HEK293 (cell line): ENCODE data around the gene NTSR1.

ENCODE experiments used
- FEZF1 ChIP-seq: fragments of 450-650 bp; formaldehyde crosslinking; IDR thresholded peaks from 2 replicates; pipeline ENCODE4 v1.5.1; 2016; ENCODE audit warnings: missing biosample characterization, missing genetic modification characterization
- KLF16 ChIP-seq: fragments of 450-650 bp; formaldehyde crosslinking; IDR thresholded peaks from 2 replicates; pipeline ENCODE4 v1.5.1; 2017; ENCODE audit warnings: missing biosample characterization, missing genetic modification characterization
- PRDM1 ChIP-seq: fragments of 450-650 bp; formaldehyde crosslinking; IDR thresholded peaks from 2 replicates; pipeline ENCODE4; 2016; ENCODE audit warnings: missing biosample characterization, missing genetic modification characterization
- REPIN1 ChIP-seq: fragments of 450-650 bp; formaldehyde crosslinking; IDR thresholded peaks from 2 replicates; pipeline ENCODE4 v1.5.1; 2017; ENCODE audit warnings: missing biosample characterization, missing genetic modification characterization, low read depth
- YY1 ChIP-seq: fragments of 450-650 bp; formaldehyde crosslinking; IDR thresholded peaks from 2 replicates; pipeline ENCODE4 v1.5.1; 2018; ENCODE audit warnings: missing biosample characterization, missing genetic modification characterization
- ZBTB8A ChIP-seq: fragments of 450-650 bp; formaldehyde crosslinking; IDR thresholded peaks from 2 replicates; pipeline ENCODE4 v1.5.1; 2016; ENCODE audit warnings: missing biosample characterization, missing genetic modification characterization
- ZNF24 ChIP-seq: fragments of 450-650 bp; formaldehyde crosslinking; IDR thresholded peaks from 2 replicates; pipeline ENCODE4 v1.5.1; 2016; ENCODE audit warnings: missing biosample characterization, missing genetic modification characterization
- ZNF324 ChIP-seq: fragments of 450-650 bp; formaldehyde crosslinking; IDR thresholded peaks from 2 replicates; pipeline ENCODE4 v1.5.1; 2016; ENCODE audit warnings: missing biosample characterization, missing genetic modification characterization
- ZNF354C ChIP-seq: fragments of 450-650 bp; formaldehyde crosslinking; IDR thresholded peaks from 2 replicates; pipeline ENCODE4 v1.5.1; 2016; ENCODE audit warnings: missing biosample characterization, missing genetic modification characterization, low read depth, borderline replicate concordance
- TF ChIP-seq, protein P1 (sequence below): fragments of 450-650 bp; formaldehyde crosslinking; IDR thresholded peaks from 2 replicates; pipeline ENCODE4 v1.5.1; 2016; ENCODE audit warnings: missing biosample characterization, missing genetic modification characterization
- TF ChIP-seq, protein P2 (sequence below): fragments of 450-650 bp; formaldehyde crosslinking; IDR thresholded peaks from 2 replicates; pipeline ENCODE4 v1.5.1; 2016; ENCODE audit warnings: missing biosample characterization, missing genetic modification characterization
- TF ChIP-seq, protein P3 (sequence below): fragments of 450-650 bp; formaldehyde crosslinking; IDR thresholded peaks from 2 replicates; pipeline ENCODE4 v1.5.1; 2016; ENCODE audit warnings: missing biosample characterization, missing genetic modification characterization
- TF ChIP-seq, protein P4 (sequence below): fragments of 450-650 bp; formaldehyde crosslinking; IDR thresholded peaks from 2 replicates; pipeline ENCODE4 v1.5.1; 2016; ENCODE audit warnings: missing biosample characterization, missing genetic modification characterization, low read depth
- TF ChIP-seq, protein P5 (sequence below): fragments of 450-650 bp; formaldehyde crosslinking; IDR thresholded peaks from 2 replicates; pipeline ENCODE4 v1.5.1; 2017; ENCODE audit warnings: missing biosample characterization, missing genetic modification characterization

DNA sequence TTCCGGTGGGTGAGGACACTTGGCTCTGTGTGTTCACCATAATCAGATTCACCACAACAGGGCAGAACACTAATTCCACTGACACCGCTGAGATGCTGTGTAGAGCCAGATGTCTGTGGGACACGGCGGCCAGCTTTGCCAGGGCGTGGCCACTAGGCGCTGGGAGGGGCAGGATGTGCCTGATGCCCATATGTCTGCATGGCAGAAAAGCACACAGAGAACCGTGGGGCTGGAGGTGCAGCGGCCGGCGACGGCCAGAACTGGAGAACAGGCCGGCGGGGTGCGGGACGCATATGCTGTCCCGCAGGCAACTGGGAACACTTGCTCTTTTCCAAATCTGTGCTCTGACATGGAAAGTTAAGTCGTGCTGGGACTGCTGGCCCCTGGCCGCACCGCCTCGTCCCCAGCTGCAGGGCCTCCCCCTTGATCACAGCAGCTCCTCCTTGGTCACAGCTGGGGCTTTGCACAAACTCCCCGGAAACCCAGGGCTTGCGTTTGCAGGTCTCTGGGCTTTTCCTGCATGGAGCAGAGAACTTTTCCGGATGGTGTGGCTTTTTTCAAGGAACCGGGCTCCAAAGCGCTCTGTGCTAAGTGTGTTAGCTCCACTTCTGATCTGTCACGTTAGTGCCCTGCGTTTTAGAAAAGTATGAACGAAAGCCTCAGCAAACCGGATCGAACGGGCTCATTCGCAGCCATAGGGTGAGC is 31.1 kb downstream of the NTSR1 start:
- no peak for TF ChIP-seq ZNF24 (tag by site-specific recombination)
- TF ChIP-seq, protein P1, sequence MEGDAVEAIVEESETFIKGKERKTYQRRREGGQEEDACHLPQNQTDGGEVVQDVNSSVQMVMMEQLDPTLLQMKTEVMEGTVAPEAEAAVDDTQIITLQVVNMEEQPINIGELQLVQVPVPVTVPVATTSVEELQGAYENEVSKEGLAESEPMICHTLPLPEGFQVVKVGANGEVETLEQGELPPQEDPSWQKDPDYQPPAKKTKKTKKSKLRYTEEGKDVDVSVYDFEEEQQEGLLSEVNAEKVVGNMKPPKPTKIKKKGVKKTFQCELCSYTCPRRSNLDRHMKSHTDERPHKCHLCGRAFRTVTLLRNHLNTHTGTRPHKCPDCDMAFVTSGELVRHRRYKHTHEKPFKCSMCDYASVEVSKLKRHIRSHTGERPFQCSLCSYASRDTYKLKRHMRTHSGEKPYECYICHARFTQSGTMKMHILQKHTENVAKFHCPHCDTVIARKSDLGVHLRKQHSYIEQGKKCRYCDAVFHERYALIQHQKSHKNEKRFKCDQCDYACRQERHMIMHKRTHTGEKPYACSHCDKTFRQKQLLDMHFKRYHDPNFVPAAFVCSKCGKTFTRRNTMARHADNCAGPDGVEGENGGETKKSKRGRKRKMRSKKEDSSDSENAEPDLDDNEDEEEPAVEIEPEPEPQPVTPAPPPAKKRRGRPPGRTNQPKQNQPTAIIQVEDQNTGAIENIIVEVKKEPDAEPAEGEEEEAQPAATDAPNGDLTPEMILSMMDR (tag by site-specific recombination), result no peak
- no peak for TF ChIP-seq FEZF1 (tag by site-specific recombination)
- TF ChIP-seq, protein P2, sequence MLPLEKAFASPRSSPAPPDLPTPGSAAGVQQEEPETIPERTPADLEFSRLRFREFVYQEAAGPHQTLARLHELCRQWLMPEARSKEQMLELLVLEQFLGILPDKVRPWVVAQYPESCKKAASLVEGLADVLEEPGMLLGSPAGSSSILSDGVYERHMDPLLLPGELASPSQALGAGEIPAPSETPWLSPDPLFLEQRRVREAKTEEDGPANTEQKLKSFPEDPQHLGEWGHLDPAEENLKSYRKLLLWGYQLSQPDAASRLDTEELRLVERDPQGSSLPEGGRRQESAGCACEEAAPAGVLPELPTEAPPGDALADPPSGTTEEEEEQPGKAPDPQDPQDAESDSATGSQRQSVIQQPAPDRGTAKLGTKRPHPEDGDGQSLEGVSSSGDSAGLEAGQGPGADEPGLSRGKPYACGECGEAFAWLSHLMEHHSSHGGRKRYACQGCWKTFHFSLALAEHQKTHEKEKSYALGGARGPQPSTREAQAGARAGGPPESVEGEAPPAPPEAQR (tag by site-specific recombination), result no peak
- no peak for TF ChIP-seq ZNF324 (tag by site-specific recombination)
- TF ChIP-seq ZNF354C (tag by site-specific recombination), result no peak
- no peak for TF ChIP-seq YY1 (tag by site-specific recombination)
- no peak for TF ChIP-seq ZBTB8A (tag by site-specific recombination)
- TF ChIP-seq, protein P3, sequence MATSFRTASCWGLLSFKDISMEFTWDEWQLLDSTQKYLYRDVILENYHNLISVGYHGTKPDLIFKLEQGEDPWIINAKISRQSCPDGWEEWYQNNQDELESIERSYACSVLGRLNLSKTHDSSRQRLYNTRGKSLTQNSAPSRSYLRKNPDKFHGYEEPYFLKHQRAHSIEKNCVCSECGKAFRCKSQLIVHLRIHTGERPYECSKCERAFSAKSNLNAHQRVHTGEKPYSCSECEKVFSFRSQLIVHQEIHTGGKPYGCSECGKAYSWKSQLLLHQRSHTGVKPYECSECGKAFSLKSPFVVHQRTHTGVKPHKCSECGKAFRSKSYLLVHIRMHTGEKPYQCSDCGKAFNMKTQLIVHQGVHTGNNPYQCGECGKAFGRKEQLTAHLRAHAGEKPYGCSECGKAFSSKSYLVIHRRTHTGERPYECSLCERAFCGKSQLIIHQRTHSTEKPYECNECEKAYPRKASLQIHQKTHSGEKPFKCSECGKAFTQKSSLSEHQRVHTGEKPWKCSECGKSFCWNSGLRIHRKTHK (tag by site-specific recombination), result no peak
- no peak for TF ChIP-seq PRDM1 (tag by site-specific recombination)
- TF ChIP-seq KLF16 (tag by site-specific recombination), result no peak
- TF ChIP-seq, protein P4, sequence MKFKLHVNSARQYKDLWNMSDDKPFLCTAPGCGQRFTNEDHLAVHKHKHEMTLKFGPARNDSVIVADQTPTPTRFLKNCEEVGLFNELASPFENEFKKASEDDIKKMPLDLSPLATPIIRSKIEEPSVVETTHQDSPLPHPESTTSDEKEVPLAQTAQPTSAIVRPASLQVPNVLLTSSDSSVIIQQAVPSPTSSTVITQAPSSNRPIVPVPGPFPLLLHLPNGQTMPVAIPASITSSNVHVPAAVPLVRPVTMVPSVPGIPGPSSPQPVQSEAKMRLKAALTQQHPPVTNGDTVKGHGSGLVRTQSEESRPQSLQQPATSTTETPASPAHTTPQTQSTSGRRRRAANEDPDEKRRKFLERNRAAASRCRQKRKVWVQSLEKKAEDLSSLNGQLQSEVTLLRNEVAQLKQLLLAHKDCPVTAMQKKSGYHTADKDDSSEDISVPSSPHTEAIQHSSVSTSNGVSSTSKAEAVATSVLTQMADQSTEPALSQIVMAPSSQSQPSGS, result no peak
- TF ChIP-seq REPIN1, result no peak
- TF ChIP-seq, protein P5, sequence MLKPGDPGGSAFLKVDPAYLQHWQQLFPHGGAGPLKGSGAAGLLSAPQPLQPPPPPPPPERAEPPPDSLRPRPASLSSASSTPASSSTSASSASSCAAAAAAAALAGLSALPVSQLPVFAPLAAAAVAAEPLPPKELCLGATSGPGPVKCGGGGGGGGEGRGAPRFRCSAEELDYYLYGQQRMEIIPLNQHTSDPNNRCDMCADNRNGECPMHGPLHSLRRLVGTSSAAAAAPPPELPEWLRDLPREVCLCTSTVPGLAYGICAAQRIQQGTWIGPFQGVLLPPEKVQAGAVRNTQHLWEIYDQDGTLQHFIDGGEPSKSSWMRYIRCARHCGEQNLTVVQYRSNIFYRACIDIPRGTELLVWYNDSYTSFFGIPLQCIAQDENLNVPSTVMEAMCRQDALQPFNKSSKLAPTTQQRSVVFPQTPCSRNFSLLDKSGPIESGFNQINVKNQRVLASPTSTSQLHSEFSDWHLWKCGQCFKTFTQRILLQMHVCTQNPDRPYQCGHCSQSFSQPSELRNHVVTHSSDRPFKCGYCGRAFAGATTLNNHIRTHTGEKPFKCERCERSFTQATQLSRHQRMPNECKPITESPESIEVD (tag by site-specific recombination), result no peak
